HG02610 (cell line): Measurements from ENCODE around the gene GIPR.
"Not testable (repeated sequence)": the region's sequence is repeated elsewhere in the genome, so short reads cannot be mapped to it uniquely, and the experiment has no call there.

Experiments used
- ATAC-seq: cut with Tn5 transposase; IDR thresholded peaks from one replicate; pipeline ENCODE4 v1.9.1; 2021; ENCODE audit warnings: mild to moderate bottlenecking, moderate library complexity; ENCODE audit not compliant: unreplicated experiment

GIPR gene

GRCh38 chr19:45687599-45687998 lies 19.6 kb downstream of the GIPR start:
- no peak for ATAC-seq

- ATAC-seq, result peak; percentile 49
Observed at GRCh38 chr19:45691516-45692186, 23.6 kb downstream of the GIPR start, which contains the start of gene SNRPD2. Gene SNRPD2 (minus strand): TSS chr19:45691953. CDS start chr19:45691888, 65 bp downstream.

- ATAC-seq, result peak; percentile 81
Observed at GRCh38 chr19:45692187-45693105, 24.4 kb downstream of the GIPR start, which contains the start of gene QPCTL. Gene QPCTL (plus strand): TSS chr19:45692666. CDS start chr19:45692704, 38 bp downstream.

- no peak for ATAC-seq
Observed at GRCh38 chr19:45693106-45693788, 25.2 kb downstream of the GIPR start.

GRCh38 chr19:45701676-45702075 lies 33.7 kb downstream of the GIPR start:
- ATAC-seq, result no peak

GRCh38 chr19:45705115-45705514 lies 37.1 kb downstream of the GIPR start:
- ATAC-seq, result no peak

- ATAC-seq, result no peak
Observed at GRCh38 chr19:45705710-45706415, 37.8 kb downstream of the GIPR start.

- no peak for ATAC-seq
Observed at GRCh38 chr19:45710356-45711130, 42.5 kb downstream of the GIPR start.

- no peak for ATAC-seq
Observed at GRCh38 chr19:45711851-45712698, 44.1 kb downstream of the GIPR start.

- ATAC-seq, result no peak
Observed at GRCh38 chr19:45712699-45713067, 44.7 kb downstream of the GIPR start.

- ATAC-seq, result no peak
Observed at GRCh38 chr19:45713141-45713540, 45.1 kb downstream of the GIPR start.

- ATAC-seq, result no peak
Observed at GRCh38 chr19:45715139-45715538, 47.1 kb downstream of the GIPR start.

- ATAC-seq, result no peak
Observed at GRCh38 chr19:45716359-45717130, 48.5 kb downstream of the GIPR start.

GRCh38 chr19:45717131-45717982 lies 49.3 kb downstream of the GIPR start:
- peak; percentile 92 for ATAC-seq

GRCh38 chr19:45717983-45718650 lies 50.1 kb downstream of the GIPR start:
- ATAC-seq, result no peak

- not testable (repeated sequence) for ATAC-seq
Observed at GRCh38 chr19:45720065-45720464, 52.0 kb downstream of the GIPR start.

GRCh38 chr19:45728683-45729082 lies 60.7 kb downstream of the GIPR start:
- not testable (repeated sequence) for ATAC-seq
